SK-N-SH treated with all-trans-retinoic acid at 6 μM for 48 hours (cell line): Measurements from ENCODE around the gene ZSWIM9.

ENCODE experiments used
- ATAC-seq: fragments of 200-7000 bp; cut with Tn5 transposase; 3 replicates; pipeline ENCODE4 v1.9.1; 2020; ENCODE audit warnings: mild to moderate bottlenecking, moderate library complexity
- ARNTL ChIP-seq: fragments of 450-650 bp; formaldehyde crosslinking; IDR thresholded peaks from 2 replicates; pipeline ENCODE4 v1.5.0; 2020; ENCODE audit warnings: low read depth, mild to moderate bottlenecking, moderate library complexity, borderline replicate concordance
- BACH2 ChIP-seq: fragments of 250-450 bp; sonication (Bioruptor Pico); IDR thresholded peaks from 2 replicates; pipeline ENCODE4 v1.9.0; 2021; ENCODE audit warnings: mild to moderate bottlenecking, borderline replicate concordance
- CREB5 ChIP-seq: fragments of 250-450 bp; sonication (Bioruptor Pico); IDR thresholded peaks from 2 replicates; pipeline ENCODE4 v1.5.1; 2020; ENCODE audit warnings: low read depth, mild to moderate bottlenecking, moderate library complexity
- CSDC2 ChIP-seq: fragments of 250-450 bp; sonication (Bioruptor Pico); IDR thresholded peaks from 2 replicates; pipeline ENCODE4 v1.5.0; 2020; ENCODE audit warnings: mild to moderate bottlenecking, moderate library complexity
- CSRNP3 ChIP-seq: fragments of 250-450 bp; sonication (Bioruptor Pico); IDR thresholded peaks from 2 replicates; pipeline ENCODE4 v1.5.1; 2021; ENCODE audit warnings: mild to moderate bottlenecking, moderate library complexity
- ESRRG ChIP-seq: fragments of 250-450 bp; sonication (Bioruptor Pico); IDR thresholded peaks from 2 replicates; pipeline ENCODE4 v1.6.1; 2021; ENCODE audit warnings: mild to moderate bottlenecking
- GLIS3 ChIP-seq: fragments of 250-450 bp; sonication (Bioruptor Pico); IDR thresholded peaks from 2 replicates; pipeline ENCODE4 v1.5.0; 2020; ENCODE audit warnings: mild to moderate bottlenecking, moderate library complexity
- ISL1 ChIP-seq: fragments of 250-450 bp; sonication (Bioruptor Pico); IDR thresholded peaks from 2 replicates; pipeline ENCODE4 v2.1.2; 2022; ENCODE audit warnings: mild to moderate bottlenecking, moderate library complexity
- PATZ1 ChIP-seq: fragments of 250-450 bp; sonication (Bioruptor Pico); IDR thresholded peaks from 2 replicates; pipeline ENCODE4 v1.8.0; 2020; ENCODE audit warnings: mild to moderate bottlenecking, moderate library complexity, borderline replicate concordance
- POU6F1 ChIP-seq: fragments of 250-450 bp; sonication (Bioruptor Pico); IDR thresholded peaks from 2 replicates; pipeline ENCODE4 v1.8.0; 2021; ENCODE audit warnings: low read depth, mild to moderate bottlenecking, moderate library complexity, borderline replicate concordance
- PPARA ChIP-seq: fragments of 250-450 bp; sonication (Bioruptor Pico); IDR thresholded peaks from 2 replicates; pipeline ENCODE4 v1.5.0; 2020; ENCODE audit warnings: mild to moderate bottlenecking, borderline replicate concordance
- RARB ChIP-seq: fragments of 250-450 bp; sonication (Bioruptor Pico); IDR thresholded peaks from 2 replicates; pipeline ENCODE4 v1.8.0; 2021; ENCODE audit warnings: mild to moderate bottlenecking, moderate library complexity
- SNAI2 ChIP-seq: fragments of 250-450 bp; sonication (Bioruptor Pico); IDR thresholded peaks from 2 replicates; pipeline ENCODE4 v1.5.0; 2020; ENCODE audit warnings: mild to moderate bottlenecking, moderate library complexity
- TCF4 ChIP-seq: fragments of 250-450 bp; sonication (Bioruptor Pico); IDR thresholded peaks from 2 replicates; pipeline ENCODE4 v1.8.0; 2021; ENCODE audit warnings: mild to moderate bottlenecking, moderate library complexity, borderline replicate concordance
- TOX ChIP-seq: fragments of 250-450 bp; sonication (Bioruptor Pico); IDR thresholded peaks from 2 replicates; pipeline ENCODE4 v1.8.0; 2021; ENCODE audit warnings: mild to moderate bottlenecking, moderate library complexity, borderline replicate concordance
- TSHZ2 ChIP-seq: fragments of 250-450 bp; sonication (Bioruptor Pico); IDR thresholded peaks from 2 replicates; pipeline ENCODE4 v1.5.0; 2020; ENCODE audit warnings: mild to moderate bottlenecking, moderate library complexity
- ZC3H10 ChIP-seq: fragments of 250-450 bp; sonication (Bioruptor Pico); IDR thresholded peaks from 2 replicates; pipeline ENCODE4 v1.5.1; 2021; ENCODE audit warnings: mild to moderate bottlenecking, moderate library complexity
- ZFP3 ChIP-seq: fragments of 250-450 bp; sonication (Bioruptor Pico); IDR thresholded peaks from 2 replicates; pipeline ENCODE4 v1.5.0; 2020; ENCODE audit warnings: mild to moderate bottlenecking, moderate library complexity
- ZFP30 ChIP-seq: fragments of 450-650 bp; formaldehyde crosslinking; IDR thresholded peaks from 2 replicates; pipeline ENCODE4 v1.5.0; 2022; ENCODE audit warnings: mild to moderate bottlenecking, moderate library complexity
- ZNF565 ChIP-seq: fragments of 450-650 bp; formaldehyde crosslinking; conservative IDR thresholded peaks from 2 replicates; pipeline ENCODE4 v1.5.0; 2020; ENCODE audit warnings: low read depth, mild to moderate bottlenecking, moderate library complexity
- ZNF70 ChIP-seq: fragments of 450-650 bp; formaldehyde crosslinking; IDR thresholded peaks from 2 replicates; pipeline ENCODE4 v1.5.0; 2020; ENCODE audit warnings: mild to moderate bottlenecking, moderate library complexity
- ZNF8 ChIP-seq: fragments of 450-650 bp; formaldehyde crosslinking; IDR thresholded peaks from 2 replicates; pipeline ENCODE4 v1.5.0; 2020; ENCODE audit warnings: mild to moderate bottlenecking, moderate library complexity

Gene ZSWIM9

DNA sequence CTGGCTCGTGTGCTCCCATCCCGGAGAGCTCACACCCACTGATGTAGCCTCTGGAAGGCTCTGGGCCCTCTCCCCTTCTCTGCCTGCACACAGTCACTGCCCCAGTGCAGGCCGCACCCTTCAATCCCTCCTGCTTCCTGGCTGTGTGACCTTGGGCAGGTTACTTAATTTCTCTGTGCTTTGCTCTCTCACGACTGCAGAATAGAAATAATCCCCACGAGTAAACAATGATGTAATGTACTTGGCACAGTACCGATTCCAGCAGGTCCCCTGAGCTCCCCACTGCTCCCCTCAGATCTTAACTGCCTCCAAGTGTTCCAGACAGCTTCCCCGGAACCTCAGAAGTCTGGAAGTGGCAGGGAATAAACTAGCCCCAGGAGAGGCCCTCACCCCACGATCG lies 16.5 kb upstream of the ZSWIM9 start:
- no peak for ATAC-seq
- TF ChIP-seq ZNF70 (CRISPR knock-in tag) (no peak), TSHZ2 (CRISPR knock-in tag) (no peak), ZNF8 (CRISPR knock-in tag) (no peak), ISL1 (no peak), ZNF565 (CRISPR knock-in tag) (no peak), GLIS3 (CRISPR knock-in tag) (no peak), CREB5 (no peak), POU6F1 (CRISPR knock-in tag) (no peak), PPARA (CRISPR knock-in tag) (no peak), TCF4 (CRISPR knock-in tag) (no peak), CSRNP3 (CRISPR knock-in tag) (no peak), ZFP30 (CRISPR knock-in tag) (no peak), SNAI2 (CRISPR knock-in tag) (no peak), RARB (no peak), BACH2 (CRISPR knock-in tag) (no peak), CSDC2 (CRISPR knock-in tag) (no peak), TOX (no peak), ZFP3 (no peak), ZC3H10 (CRISPR knock-in tag) (no peak), ARNTL (no peak)

DNA sequence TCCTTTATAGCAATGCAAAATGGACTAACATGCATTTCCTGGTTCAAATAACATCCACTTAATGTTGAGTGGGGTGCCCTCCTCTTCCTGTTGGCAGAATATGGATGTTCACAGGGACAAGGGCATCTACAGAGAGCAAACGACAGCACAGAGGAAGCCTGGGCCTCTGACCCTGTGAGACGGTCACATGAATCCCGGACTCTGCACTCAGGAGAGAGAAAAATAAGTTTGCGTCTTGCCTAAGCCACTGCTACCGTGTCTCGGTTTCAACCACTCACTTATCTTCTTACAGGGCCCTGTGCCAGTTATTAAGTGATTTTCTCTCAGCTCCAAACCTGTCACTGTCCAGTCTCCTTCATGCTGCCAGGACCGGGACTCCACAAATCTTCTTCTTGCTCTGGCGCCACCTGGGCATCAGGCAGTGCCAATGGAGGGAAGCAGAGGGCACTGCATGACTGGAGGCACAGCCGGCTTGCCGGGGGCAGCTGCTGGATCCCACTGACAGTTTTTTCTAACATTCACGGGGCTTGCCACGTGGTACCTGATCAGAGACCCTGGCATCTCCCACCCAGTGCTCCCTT lies 12.2 kb upstream of the ZSWIM9 start:
- TF ChIP-seq ARNTL (no peak), CREB5 (no peak), ZC3H10 (CRISPR knock-in tag) (no peak), BACH2 (CRISPR knock-in tag) (no peak), PATZ1 (CRISPR knock-in tag) (no peak), ZNF565 (CRISPR knock-in tag) (no peak), ZFP30 (CRISPR knock-in tag) (no peak), GLIS3 (CRISPR knock-in tag) (no peak), CSRNP3 (CRISPR knock-in tag) (no peak), ESRRG (CRISPR knock-in tag) (no peak), ZFP3 (no peak), RARB (no peak), ISL1 (no peak), ZNF8 (CRISPR knock-in tag) (no peak), TCF4 (CRISPR knock-in tag) (no peak)
- no peak for ATAC-seq
